Esophagus squamous epithelium (tissue), 4 donors: ENCODE measurements around the gene NF2.

ENCODE experiments used
- POLR2A ChIP-seq, 4 donors: fragments of 450-650 bp; IDR thresholded peaks; one replicate each; pipeline ENCODE4 v1.6.1; 2017; ENCODE audit warnings: antibody characterized with exemption in 4 of 4, mild to moderate bottlenecking in 4 of 4, moderate library complexity in 3 of 4
- TF ChIP-seq, protein P1 (sequence below), 6 experiments: fragments of 450-650 bp in 4 of 6; fragments of 200-600 bp in 2 of 6; sonication (generic) in 2 of 6; IDR thresholded peaks; one replicate each; pipeline ENCODE4 v1.5.1; 2016 to 2019; ENCODE audit warnings: antibody characterized with exemption in 6 of 6, mild to moderate bottlenecking in 4 of 6, moderate library complexity in 4 of 6

DNA sequence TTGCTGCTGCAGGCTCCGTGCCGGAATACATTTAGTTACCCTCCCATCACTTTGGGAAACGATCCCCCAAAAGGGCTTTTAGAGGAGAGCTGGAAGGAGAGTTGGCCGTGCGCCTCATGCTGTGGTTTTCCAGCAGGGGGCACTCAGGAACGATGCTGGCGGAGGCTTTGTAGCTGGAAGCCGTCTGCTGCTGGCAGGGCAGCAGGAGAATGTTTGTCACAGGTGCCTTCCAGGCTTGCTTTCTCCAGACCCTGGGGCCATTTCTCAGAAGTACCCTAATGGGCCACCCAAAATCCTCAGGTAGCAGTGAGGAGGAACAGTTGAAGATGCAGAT lies 86.4 kb downstream of the NF2 start:
- TF ChIP-seq POLR2A (IDR thresholded peaks at IDR 0.05): no peak
- TF ChIP-seq, protein P1, sequence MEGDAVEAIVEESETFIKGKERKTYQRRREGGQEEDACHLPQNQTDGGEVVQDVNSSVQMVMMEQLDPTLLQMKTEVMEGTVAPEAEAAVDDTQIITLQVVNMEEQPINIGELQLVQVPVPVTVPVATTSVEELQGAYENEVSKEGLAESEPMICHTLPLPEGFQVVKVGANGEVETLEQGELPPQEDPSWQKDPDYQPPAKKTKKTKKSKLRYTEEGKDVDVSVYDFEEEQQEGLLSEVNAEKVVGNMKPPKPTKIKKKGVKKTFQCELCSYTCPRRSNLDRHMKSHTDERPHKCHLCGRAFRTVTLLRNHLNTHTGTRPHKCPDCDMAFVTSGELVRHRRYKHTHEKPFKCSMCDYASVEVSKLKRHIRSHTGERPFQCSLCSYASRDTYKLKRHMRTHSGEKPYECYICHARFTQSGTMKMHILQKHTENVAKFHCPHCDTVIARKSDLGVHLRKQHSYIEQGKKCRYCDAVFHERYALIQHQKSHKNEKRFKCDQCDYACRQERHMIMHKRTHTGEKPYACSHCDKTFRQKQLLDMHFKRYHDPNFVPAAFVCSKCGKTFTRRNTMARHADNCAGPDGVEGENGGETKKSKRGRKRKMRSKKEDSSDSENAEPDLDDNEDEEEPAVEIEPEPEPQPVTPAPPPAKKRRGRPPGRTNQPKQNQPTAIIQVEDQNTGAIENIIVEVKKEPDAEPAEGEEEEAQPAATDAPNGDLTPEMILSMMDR (IDR thresholded peaks at IDR 0.05): peak; percentile 9 to 77 (median 62)
